ENCODE data around the gene TTPAL. TPM values are rescaled to one million over a fixed set of nuclear protein-coding genes. Genes with fewer than 3 reads are reported as not detected.

Gene TTPAL
- total RNA-seq, 2 donors from 2014 or later = 11.8 to 14.3 TPM

DNA sequence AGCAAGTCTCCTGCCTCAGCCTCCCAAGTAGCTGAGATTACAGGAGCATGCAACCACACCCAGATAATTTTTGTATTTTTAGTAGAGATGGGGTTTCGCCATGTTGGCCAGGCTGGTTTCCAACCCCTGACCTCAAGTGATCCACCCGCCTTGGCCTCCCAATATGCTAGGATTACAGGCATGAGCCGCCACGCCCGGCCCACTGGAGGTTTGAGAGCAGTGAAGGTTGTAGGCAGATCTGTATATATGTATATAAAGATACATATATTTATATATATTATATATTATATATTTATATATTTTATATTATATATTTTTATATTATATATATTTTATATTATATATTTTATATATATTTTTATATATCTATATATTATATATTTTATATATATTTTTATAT, 38.2 kb upstream of the TTPAL start:
- intact Hi-C loops (cut with DNase I) = no loop called here
- no peak for DNase-seq (ENCODE audit: low spot score)

DNA sequence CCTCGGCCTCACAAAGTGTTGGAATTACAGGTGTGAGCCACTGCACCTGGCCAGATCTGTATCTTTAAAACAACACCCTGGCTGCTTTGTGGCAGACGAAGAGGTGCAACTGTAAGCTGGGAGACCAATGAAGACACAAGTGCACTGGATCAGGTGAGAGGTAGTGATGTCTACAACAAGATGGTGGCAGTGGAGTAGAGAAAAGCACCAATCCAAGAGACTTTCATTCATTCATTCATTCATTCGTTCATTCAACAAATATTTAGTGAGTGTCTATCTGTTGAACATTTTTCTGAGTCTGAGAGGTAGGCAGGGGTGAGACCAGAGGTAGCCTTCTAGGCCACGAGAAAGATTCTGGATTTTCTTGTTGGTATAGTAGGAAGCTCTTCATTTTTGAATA, 36.9 kb upstream of the TTPAL start:
- intact Hi-C loops (cut with DNase I) = loop anchor here in 1 of 2 donors (2.0 kb wide), 1 partner anchor 36 kb away; the partner anchor contains the start of gene TTPAL
- DNase-seq (ENCODE audit: low spot score) = no peak

DNA sequence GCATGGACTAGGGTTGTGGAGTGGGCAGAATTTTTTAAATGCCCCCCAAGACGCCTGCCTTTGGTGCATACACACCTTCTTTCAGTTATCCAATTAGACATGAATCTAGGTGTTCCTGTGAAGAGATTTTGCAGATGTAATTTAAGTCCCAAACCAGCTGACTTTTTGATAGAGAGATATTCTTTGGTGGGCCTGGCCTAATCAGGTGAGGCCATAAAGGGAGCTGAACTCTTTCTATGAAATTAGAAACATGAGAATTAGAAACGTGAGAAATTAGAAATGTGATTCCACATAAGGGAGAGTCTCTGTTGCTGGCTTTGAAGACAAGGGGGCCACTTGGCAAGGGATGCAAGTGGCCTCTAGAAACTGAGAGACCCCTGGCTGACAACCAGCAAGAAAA, 36.4 kb upstream of the TTPAL start:
- no peak for DNase-seq (ENCODE audit: low spot score)
- intact Hi-C loops (cut with DNase I) = loop anchor here in 1 of 2 donors (2.0 kb wide), 1 partner anchor 35 kb away; the partner anchor contains the start of gene TTPAL

DNA sequence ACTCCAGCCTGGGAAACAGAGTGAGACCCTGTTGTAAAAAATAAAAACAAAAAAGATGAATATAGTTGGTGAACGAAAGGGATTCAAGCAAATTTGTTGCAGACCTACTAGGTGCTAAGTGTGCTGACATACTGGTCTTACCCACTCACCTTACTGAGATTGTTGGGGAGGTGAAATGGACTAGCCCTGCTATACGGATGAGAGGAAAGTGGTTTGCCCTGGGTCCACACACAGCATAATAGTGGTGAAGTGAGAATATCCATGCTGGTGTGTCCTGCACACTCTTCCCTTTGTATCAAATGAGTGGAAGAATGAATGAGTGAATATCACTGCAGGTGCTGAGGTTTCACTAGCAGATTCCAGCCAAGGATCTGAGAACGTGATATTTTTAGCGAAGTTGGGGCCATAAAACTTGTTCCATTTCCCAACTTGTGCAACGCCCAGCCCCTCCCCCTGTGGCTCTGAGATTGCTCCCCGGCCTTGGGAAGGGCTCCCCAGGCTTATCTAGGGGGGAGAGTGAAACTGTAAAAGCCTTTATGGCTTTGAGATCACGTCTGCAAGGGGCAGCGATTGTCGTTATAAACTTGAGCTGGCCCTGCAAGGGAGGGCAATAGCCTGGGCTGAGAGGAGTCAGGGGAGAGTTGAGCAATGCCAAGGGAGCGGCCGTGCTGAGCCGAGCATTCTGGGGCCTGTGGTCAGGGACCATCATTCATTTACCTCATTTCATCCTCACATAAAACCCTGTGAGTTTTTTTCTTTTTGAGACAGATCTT, 33.2 kb upstream of the TTPAL start:
- DNase-seq (ENCODE audit: low spot score) = no peak
- intact Hi-C loops (cut with DNase I) = no loop called here

DNA sequence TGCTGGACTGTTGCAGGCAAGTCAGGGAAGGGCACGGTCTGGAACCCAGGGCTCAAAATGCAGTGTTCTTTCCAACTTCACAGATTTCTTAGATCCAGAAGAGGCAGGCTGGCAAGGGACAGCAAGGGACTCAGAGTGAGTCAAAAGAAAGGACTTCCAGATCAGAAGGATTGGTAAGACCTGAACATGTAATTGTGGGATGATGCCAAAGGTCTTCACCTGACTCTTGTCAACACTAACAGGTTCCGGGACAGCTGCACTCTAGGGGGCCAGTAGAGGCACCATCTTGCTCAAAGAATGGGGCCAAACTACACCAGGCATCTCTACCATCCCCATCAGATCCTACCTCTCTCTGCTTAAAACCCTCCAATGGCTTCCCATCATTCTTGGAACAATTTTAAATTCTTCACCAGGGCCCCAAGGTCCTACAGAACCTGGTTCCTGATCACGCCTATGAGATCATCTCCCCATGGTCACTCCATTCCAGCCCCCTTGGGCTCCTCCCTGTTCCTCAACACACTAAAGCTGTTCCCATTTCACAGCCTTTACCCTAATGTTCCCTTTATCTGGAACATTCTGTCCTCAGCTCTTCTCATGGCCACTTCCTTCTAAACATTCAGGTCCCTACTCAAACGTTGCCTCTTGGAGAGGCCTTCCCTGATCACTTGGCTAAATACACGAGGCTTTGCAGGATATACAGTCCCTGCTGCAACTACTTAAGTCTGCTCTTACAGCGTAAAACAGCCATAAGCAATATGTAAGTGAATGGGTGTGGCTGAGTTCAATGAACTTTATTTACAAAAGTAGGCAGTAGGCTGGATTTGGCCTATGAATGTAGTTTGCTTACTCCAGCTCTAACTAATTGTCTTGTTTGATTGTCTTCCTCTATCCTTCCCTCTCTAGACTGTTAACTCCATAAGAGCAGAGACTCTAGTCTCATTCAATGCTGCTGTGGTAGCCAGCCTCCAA, 29.6 kb upstream of the TTPAL start:
- intact Hi-C loops (cut with DNase I) = no loop called here
- no peak for DNase-seq (ENCODE audit: low spot score)

DNA sequence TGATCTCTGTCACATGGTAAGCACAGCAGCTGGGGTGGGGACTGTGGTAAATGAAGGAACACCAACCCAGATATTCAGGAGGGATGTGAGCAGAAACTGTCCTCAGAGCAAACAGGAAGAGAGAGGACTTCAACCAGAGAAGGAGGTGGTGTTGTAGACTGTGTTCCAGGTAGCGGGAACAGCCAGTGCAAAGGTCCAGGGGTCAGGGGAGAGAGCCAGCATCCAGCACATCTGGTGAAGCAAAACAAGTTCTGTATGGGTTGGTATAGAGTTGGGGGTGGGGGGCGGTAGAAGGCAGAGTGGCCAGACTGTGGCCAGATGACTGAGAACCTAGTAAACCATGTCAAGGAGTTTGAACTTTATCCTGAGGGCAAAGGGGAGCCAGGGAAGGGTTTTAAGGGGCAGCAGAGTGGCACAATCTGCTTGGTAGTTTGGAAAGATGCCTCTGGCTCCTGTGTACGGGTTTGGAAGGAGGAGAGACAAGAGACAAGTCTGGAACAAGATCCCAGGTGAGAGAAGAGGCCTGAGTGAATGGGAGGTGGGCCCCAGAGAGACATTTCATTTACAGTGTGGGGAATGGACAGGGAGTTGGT, 27.8 kb upstream of the TTPAL start:
- DNase-seq (ENCODE audit: low spot score) = no peak
- intact Hi-C loops (cut with DNase I) = no loop called here

DNA sequence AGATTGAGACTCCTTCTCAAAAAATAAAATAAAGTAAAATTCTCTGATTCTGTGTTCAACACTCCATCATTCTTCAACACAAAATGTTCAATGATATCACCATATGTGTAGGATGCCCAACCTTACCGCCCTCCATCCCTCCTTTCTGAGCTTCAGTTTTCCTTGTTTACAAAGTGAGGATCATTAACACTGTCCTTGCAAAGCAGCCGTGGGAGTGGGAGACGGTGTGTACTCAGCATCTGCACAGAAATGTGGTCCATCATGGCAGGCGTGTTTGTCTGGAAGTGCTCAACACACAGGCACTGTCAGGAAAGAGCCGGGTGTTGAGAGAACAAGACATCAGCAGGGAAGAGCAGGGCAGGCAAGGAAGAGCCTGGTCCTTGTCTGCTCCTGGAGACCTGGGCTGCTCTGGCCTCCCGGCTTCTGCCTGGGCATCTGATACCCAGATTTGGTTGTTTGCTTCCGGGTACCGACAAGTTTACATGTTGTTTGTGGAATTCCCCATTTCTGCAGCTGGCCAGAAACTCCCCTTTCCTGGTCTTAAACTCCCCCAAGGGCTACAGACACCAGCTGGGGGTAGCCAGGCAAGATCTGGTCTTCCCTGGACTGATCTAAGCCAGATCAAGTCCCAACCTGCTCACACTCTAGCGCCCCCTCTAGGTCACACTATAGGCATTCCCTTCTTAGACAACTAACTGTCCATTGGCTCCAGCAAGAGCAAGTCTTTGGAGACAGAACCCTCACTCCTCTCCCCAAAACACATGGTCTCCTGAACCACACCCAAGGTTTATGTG, 26.7 kb upstream of the TTPAL start:
- DNase-seq (ENCODE audit: low spot score) = no peak
- intact Hi-C loops (cut with DNase I) = no loop called here

DNA sequence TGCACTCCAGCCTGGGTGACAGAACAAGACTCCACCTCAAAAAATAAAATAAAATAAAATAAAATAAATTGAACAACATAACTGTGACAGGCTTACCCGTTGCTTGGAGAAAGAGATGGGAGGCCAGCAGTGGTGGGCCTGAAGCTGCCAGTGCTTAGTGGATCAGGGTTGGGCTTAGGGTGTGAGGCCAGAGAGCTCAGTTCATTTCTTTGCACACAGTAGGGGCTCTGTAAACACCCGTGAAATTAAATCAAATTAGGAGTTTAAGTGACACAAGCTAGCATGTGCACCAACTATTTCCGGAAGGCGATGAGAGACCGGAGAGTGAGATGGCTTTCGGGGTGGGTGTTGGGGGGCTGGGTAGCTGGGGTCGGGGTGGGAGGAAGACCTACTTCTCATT, 25.8 kb upstream of the TTPAL start:
- no peak for DNase-seq (ENCODE audit: low spot score)
- intact Hi-C loops (cut with DNase I) = no loop called here

DNA sequence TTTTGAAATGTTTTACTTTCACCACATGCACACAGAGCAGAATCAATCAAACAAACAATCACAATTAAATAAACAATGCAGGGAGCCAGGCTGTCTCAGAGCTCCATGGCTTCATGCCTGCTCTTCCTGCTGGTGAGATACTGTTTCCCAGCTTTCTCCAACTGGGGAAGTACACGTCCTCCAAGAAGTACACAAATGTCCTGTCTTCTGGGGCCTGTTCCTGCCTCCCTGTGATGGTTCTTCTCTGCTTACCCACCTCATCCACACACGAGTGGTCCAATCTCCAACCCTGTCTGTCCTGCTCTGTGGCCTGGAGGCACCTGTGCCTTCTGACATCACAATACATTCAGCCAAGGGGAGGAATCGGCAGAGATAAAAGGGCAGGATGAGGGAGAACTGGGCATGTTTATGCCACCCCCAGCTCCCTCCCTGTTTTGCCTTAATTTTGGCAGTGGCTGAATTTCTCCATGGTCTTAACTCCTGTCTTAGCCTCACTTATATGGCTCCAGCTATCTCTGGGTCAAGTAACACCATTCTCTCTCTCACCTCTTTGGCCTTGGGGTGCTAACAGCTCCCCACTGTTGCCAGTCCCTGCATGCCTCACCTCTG, 25.3 kb upstream of the TTPAL start:
- intact Hi-C loops (cut with DNase I) = no loop called here
- DNase-seq (ENCODE audit: low spot score) = no peak

DNA sequence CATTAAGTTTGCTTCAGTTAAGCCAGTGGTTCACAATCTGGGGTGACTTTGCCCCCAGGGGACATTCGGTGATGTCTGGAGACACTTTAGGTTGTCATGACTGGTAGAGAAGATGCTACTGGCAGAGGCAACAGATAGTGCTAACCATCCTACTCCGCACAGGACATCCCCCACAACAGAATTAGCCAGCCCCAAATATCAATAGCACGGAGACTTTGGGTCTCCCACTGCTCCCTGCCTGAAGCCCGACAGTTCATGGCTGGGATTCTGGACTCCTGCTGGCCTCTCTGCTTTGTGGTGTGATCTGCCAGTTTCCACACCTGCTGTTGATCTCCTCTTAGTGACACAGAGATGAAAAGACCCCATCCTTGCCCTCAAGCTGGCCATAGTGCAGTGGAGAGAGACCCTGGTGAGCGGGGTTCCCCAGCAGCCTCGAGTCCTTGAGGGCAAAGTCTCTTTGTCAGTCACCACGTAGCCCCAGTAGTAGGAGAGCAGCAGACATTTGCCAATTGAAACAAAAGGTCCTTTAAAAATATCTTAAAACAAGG, 24.7 kb upstream of the TTPAL start:
- intact Hi-C loops (cut with DNase I) = no loop called here
- no peak for DNase-seq (ENCODE audit: low spot score)

DNA sequence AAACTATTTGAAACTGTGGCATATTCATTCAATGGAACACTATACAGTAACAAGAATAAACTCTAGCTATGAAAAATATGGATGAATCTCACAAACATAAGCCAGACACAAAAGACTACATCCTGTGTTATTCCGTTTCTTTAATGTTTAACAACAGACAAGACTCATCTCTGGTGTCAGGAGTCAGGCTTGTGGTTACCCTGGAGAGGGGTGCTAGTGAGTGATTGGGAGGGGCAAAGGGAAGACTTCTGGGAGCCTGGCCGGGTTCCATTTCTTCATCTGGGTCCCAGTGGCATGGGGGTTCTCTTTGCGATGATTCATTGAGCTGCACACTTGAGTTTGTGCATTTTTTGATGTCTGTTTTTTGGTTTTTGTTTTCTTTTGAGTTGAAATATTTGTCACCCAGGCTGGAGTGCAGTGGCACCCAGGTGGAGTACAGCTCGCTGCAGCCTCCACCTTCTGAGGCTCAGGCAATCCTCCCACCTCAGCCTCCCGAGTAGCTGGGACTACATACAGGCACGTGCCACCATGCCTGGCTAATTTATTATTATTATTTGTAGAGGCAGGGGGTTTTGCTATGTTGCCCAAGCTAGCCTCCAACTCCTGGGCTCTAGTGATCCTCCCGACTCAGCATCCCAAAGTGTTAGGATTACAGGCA, 21.2 kb upstream of the TTPAL start:
- intact Hi-C loops (cut with DNase I) = no loop called here
- no peak for DNase-seq (ENCODE audit: low spot score)

DNA sequence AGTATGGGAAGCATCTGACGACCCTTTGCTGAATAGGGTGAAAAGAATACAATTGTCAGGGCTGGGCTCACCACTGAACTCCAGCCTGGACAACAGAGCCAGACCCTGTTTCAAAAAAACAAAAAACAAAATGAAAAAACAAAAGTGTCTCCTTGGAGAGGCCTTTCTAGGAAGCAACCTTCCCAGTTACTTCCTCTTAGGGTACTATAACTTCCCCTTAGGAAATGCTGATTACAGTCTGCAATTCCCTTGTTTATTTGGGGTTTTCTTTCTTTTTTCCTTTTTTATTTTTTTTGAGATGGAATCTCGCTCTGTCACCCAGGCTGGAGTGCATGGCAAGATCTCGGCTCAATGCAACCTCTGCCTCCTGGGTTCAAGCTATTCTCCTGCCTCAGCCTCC, 20.5 kb upstream of the TTPAL start:
- intact Hi-C loops (cut with DNase I) = no loop called here
- DNase-seq (ENCODE audit: low spot score) = no peak

DNA sequence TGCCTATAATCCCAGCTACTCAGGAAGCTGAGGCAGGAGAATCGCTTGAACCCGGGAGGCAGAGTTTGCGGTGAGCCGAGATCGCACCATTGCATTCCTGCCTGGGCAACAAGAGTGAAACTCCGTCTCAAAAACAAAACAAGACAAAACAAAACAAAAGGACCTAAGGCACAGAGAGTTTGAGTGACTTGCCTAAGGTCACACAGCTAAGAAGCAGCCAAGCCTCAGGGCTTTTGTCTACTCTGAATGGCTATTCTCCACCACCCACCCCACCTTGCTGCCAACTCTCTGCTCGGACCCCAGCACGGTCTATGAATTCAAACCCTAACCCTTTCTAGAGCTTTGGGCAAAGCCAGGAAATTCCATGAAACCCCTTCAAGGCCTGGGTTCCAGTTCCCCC, 19.1 kb upstream of the TTPAL start:
- DNase-seq (ENCODE audit: low spot score) = no peak
- intact Hi-C loops (cut with DNase I) = no loop called here

DNA sequence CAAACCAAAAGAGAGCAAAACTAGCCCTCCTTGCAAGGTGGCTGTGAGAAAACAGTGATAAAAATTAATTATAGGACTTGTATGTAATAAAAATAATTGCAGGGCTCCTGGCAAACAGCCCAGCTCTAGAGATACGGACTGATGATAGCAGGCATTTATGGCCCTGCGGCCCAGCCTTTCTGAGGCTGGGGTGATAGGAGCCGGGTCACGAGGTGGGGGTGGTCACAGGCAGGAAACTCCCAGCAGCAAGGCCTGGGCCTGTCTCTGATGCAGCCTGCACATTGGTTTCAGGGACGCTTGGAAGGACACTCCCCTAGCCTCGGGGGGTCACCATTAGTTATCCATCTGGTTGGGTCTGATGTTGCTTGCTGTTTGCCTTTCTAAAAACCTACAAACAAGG, 18.7 kb upstream of the TTPAL start:
- no peak for DNase-seq (ENCODE audit: low spot score)
- intact Hi-C loops (cut with DNase I) = no loop called here

DNA sequence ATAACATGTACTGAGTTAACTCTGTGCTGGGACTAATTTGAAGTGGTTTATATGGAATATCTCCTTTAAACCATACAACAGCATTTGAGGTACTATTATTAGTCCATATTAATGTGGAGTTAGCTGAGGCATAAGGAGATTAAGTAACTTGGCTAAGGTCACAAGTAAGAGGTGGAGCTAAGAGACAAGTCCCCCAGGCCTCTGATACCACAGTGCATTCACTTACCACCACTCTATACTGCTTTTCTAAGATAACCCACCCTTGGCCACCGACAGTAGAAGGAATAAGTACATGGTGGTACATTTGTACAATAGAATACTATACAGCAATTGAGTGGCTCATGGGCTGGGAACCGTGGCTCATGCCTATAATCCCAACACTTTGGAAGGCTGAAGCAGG, 16.4 kb upstream of the TTPAL start:
- no peak for DNase-seq (ENCODE audit: low spot score)
- intact Hi-C loops (cut with DNase I) = no loop called here

DNA sequence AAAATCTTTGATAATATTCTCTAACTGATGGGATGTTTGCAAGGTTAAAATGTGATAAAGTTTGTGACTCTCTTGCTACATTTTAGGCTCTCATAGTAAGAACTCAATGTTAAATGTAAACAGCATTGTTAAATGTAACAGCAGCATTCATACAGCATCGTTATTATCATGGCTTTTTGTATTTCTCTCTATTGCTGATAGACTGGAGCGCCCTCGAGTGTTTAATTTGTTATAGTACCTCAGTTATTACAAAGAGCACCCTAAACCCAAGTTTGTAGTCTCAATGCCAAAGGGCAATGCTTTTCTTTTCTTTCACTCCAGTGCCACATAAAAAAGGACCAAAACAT, 14.9 kb upstream of the TTPAL start:
- intact Hi-C loops (cut with DNase I) = no loop called here
- no peak for DNase-seq (ENCODE audit: low spot score)

DNA sequence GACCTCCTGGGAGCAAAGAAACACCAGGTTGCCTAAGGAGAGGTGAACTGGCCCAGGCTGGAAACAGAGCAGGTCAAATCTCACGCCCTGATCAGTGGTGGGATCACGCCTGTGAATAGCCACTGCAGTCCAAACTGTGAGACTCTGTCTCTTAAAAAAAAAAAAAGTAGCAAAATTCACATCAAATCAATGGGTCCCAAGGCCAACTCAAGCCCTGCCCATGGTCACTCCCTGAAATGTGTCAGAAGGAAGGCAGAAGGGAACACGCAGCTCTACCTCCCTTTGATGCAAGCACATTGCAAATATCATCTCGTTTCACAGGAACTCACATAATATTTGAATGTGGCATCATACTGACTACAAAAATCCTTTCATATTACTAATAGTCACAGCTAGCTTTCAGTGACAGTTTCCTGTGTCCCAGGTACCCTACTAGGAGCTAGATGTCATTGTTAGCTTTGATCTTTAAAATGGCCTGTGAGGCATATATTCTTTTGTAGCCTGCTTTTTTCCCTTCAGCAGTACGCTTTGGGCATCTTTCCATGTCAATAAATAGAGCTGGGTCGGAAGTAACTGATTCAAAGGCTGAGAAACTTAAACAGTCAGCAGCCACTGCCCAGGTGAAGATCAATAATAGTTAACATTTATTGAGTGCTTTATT, 14.4 kb upstream of the TTPAL start:
- intact Hi-C loops (cut with DNase I) = no loop called here

DNA sequence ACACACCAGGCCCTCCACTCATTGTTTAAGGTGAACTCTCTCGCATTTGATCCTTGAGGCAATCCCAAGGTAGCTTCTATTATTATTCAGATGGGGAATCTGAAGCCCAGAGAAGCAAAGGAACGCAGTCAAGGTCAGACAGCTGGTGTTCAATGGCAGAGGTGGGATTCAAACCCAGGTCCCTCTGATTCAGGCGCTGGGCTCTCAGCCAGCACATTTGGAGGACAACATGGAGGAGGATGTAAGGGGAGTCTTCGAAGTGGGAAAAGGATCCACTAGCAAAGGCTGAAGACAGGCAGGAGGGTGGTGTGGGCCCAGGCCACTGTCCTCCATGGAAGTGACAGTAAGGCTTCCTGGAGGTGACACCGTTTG, 13.9 kb upstream of the TTPAL start:
- intact Hi-C loops (cut with DNase I) = no loop called here
- no peak for DNase-seq (ENCODE audit: low spot score)

More for the DNA sequence above, 14.4 kb upstream of the TTPAL start:
- DNase-seq (ENCODE audit: low spot score) = no peak
